Fibroblast of pulmonary artery (primary cell): ENCODE results near the gene KCTD1.

Experiments
- DNase-seq: peaks from one replicate; pipeline ENCODE4 v3.0.0-alpha.2; 2010; ENCODE audit warnings: low read depth
- H3K4me3 ChIP-seq: replicated peaks from 2 replicates; pipeline ENCODE4 v1.5.1; 2011; ENCODE audit warnings: low read depth, mild to moderate bottlenecking, control low read depth, low read length, moderate library complexity
- CTCF ChIP-seq: IDR thresholded peaks from 2 replicates; pipeline ENCODE4 v1.5.1; 2011; ENCODE audit warnings: mild to moderate bottlenecking, control low read depth, low read length, inconsistent platforms; ENCODE audit errors: missing control alignments

KCTD1 gene

GRCh38 chr18:26416652-26417150 is 131.7 kb downstream of the KCTD1 start:
- no peak for DNase-seq
- no peak for TF ChIP-seq CTCF
- H3K4me3 ChIP-seq: no peak overlapping the region

GRCh38 chr18:26415631-26416030 is 132.7 kb downstream of the KCTD1 start:
- no peak for TF ChIP-seq CTCF
- no peak overlapping the region for H3K4me3 ChIP-seq
- DNase-seq: no peak

GRCh38 chr18:26414901-26415440 is 133.4 kb downstream of the KCTD1 start:
- no peak for DNase-seq
- no peak overlapping the region for H3K4me3 ChIP-seq
- no peak for TF ChIP-seq CTCF

- no peak for DNase-seq
- no peak overlapping the region for H3K4me3 ChIP-seq
- no peak for TF ChIP-seq CTCF
Observed at GRCh38 chr18:26409091-26409490, 139.3 kb downstream of the KCTD1 start.

GRCh38 chr18:26407736-26408601 is 140.4 kb downstream of the KCTD1 start:
- no peak for DNase-seq
- no peak for TF ChIP-seq CTCF
- H3K4me3 ChIP-seq: no peak overlapping the region

- TF ChIP-seq CTCF: no peak
- H3K4me3 ChIP-seq: no peak overlapping the region
- no peak for DNase-seq
Observed at GRCh38 chr18:26406854-26407517, 141.4 kb downstream of the KCTD1 start.
